Stimulated activated CD8-positive, alpha-beta memory T cell treated with anti-CD3 and anti-CD28 coated beads, Interleukin-12 subunit alpha, Interleukin-12 subunit beta, amount 100 ng/mL, for 1 hour (primary cell): ENCODE measurements around the gene ALDH9A1.
"Not testable (repeated sequence)": the region's sequence is repeated elsewhere in the genome, so short reads cannot be mapped to it uniquely, and the experiment has no call there.

ENCODE experiments used
- DNase-seq: peaks from one replicate; pipeline ENCODE4 v3.0.0-alpha.2; 2020; ENCODE audit warnings: low read depth

Gene ALDH9A1

DNA sequence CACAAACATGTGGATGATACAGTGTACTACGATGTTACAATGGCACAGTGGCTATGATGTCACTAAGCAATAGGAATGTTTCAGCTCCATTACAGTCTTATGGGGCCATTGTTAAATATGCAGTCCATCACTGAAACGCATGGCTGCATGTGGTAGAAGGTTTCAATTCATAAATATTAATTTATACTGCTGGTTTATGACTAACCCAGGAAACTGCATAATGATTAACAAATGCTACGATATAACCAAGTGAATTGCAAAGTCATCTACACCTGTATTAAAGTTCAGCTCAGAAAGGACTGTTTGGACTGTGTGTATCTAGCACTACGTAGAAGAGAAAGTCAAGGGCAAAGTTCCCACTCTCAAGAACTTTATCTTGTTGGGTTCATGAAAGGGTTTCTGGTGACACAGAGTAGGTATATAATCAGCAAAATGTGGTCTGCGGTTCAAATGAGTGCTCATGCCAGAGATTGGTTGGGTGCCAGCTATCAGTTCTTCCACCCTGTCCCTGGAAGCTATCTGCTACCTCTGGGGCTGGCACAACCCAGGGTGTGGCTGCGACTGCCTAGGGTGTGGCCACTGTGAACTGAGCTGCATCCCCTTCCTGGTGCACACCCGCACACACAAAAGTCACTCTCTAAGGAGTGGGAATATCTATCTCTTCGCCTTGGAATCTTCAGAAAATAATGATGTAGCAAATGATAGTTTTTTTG is 52.6 kb downstream of the ALDH9A1 start:
- no peak for DNase-seq

DNA sequence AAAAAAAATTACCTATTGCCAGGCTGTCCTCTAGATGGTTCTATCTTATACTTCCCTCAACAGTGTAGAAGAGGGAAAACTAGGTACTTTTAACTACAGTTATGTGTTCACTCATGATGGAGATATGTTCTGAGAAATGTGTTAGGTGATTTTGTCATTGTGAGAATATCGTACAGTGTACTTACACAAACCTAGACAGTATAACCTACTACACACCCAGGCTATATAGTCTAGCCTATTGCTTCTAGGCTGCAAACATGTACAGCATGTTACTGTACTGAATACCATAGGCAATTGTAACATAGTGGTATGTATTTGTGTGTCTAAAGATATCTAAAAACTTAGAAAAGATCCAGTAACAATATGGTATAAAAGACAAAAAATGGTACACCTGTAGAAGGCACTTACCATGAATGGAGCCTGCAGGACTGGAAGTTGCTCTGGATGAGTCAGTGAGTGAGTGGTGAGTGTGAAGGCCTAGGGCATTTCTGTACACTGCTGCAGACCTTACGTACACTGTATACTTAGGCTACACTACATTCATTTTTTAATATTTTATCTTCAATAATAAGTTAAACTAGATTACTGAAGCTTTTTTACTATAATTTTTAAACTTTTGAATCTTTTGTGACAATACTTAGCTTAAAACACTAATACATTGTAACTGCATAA is 54.2 kb downstream of the ALDH9A1 start:
- no peak for DNase-seq

- DNase-seq, result no peak
Measured at GRCh38 chr1:165641231-165641987, 57.0 kb downstream of the ALDH9A1 start.

- no peak for DNase-seq
Measured at GRCh38 chr1:165639821-165640623, 58.3 kb downstream of the ALDH9A1 start.

DNA sequence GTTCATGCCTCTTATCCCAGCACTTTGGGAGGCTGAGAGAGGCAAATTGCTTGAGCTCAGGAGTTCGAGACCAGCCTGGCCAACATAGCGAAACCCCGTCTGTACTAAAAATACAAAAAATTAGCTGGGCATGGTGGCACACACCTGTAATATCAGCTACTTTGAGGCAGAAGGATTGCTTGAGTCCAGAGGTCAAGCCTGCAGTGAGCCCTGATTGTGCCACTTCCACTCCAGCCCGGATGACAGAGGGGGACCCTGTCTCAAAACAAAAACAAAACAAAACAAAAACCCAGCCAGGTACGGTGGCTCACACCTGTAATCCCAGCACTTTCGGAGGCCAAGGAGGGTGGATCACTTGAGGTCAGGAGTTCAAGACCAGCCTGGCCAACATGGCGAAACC is 60.2 kb downstream of the ALDH9A1 start:
- not testable (repeated sequence) for DNase-seq

DNA sequence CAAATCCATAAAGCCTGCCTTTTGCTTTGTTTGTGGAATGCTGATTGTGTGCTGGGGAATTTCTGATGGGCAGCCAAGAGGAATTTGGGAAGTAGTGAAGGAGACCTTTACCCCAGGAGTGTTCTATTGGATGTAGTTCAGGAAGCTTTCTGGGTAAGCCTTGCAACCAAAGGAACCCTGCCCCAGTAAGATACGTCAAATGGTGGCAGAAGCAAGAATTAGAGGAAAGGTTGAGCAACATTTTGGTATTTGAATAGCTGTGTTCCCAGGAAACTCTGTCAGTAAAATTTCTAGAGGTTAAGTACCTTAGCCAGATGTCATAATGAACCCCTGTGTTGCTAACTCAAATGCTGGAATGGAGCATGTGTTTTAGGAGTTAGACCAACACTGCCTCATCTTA is 60.9 kb downstream of the ALDH9A1 start:
- no peak for DNase-seq

DNA sequence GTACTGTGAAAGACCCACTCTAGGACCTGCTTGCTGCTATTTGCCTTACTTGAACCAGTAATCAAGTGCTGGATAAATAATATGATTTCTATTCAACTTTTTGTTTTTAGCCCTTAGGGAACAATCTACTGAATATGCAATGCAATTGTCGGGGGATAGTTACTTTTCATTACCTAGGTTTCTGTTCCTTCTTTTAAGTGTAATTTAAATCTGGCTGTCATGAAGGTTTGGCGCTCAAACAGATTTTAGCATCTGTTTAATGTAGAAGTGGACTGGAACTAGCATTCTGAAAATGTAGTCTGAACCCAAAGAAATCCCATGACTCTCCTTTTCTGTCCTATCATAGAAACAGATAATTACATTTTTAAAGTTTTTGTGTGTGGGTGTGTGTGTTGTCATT is 62.5 kb downstream of the ALDH9A1 start:
- no peak for DNase-seq

DNA sequence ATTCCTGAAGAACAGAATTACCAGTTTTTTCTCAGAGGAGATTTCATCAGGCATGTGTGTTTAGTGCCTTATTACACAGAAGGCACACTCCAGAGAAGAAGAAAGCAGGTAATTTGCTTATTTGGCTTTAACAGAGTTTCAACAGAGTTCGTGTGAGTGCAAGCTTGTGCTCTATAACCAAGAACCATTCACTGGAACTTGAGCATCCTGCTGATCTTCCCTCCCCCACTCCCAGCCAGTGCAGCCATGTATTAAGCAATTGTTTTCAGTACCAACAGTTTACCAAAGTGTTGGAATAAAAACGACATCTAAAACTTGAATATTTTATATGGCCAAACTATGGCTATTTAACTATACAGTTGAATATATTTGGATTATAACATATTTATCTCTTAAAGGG is 63.0 kb downstream of the ALDH9A1 start:
- DNase-seq, result no peak

- DNase-seq, result no peak
Measured at GRCh38 chr1:165634154-165634921, 64.0 kb downstream of the ALDH9A1 start.

DNA sequence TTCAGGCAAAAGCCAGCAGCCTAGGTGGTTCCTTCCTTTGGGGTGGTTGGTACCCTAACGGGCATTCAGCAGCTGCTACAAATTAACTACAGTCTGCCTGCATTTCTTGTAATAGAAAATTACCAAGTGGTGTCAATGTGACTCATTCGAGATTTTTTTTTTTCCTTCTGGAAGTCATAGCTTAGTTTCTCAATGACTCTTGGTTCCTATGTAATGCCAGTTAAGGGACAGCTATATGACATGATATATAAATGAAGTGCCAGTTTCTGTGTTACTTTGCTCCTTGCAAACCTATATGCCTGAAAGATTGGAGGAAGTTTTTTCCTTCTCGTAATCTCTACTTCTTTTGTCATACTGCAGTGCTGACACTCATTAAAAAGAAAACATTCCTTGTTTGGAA is 64.7 kb downstream of the ALDH9A1 start:
- no peak for DNase-seq

DNA sequence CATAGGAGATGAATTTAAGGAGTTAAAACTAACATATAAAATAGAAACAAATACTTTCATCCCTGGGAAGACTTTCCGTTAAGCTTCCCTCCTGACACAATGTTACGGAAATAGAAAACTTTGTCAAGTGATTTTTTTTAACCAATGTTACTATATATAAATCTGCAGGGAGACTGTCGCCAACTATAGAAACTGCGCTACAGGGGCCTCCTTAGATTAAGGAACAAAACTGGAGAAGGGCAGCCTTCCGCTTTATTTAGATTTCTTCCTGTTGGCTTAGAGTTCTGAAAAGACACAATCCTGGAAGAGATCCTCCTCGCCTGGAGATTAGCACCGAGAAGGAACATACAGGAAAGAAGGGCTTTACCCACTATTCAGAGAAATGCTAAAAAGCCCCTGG is 65.9 kb downstream of the ALDH9A1 start:
- DNase-seq, result no peak

- no peak for DNase-seq
Measured at GRCh38 chr1:165632152-165632469, 66.3 kb downstream of the ALDH9A1 start.

DNA sequence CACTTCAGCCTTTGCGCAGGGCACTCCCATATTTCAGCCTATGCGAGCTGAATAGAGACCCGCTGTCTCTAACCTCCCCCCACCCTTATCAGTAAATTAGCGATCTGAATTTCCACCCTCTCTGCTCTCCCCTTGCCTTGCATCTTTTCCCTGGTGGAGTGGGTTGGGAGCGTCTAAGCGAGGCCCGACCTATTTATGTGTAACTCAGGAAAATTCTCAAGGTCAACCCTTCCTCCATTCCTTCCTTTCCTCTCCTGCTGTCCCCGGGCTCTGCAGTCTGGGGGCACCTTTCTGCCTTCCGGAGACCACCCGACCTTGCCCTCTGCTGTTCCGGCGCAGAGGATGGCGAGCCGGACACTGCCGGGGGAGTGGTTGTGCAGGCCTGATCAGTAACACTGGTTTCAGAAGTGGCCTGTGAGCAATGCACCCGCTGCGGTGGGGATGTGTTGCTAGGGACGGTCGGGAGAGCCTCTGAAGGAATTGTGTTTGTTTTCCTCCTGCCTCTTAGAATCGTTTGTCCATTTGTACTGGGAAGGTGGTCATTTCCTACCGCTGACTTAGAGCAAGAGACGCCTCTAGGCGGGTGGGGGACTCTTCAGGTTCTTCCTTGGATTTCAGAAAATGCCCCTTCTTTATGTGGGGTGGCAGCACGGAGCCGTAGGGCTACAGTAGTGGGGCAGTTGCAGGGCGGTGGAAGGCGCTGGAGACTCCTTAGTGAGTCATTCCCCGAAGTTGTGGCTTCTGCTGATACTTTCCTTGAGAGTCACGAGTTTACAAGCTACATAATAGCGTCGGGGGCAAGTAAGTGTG is 66.8 kb downstream of the ALDH9A1 start:
- peak; percentile 29 for DNase-seq

- peak; percentile 84 for DNase-seq
Measured at GRCh38 chr1:165630629-165631341, 67.6 kb downstream of the ALDH9A1 start, which contains the start of gene MGST3. MGST3 (plus strand) TSS chr1:165631234; CDS start chr1:165649848, 18,614 bp downstream.

GRCh38 chr1:165629848-165630628 is 68.3 kb downstream of the ALDH9A1 start:
- no peak for DNase-seq

GRCh38 chr1:165629151-165629550 is 69.2 kb downstream of the ALDH9A1 start:
- DNase-seq, result no peak

GRCh38 chr1:165628147-165628822 is 70.1 kb downstream of the ALDH9A1 start:
- no peak for DNase-seq

DNA sequence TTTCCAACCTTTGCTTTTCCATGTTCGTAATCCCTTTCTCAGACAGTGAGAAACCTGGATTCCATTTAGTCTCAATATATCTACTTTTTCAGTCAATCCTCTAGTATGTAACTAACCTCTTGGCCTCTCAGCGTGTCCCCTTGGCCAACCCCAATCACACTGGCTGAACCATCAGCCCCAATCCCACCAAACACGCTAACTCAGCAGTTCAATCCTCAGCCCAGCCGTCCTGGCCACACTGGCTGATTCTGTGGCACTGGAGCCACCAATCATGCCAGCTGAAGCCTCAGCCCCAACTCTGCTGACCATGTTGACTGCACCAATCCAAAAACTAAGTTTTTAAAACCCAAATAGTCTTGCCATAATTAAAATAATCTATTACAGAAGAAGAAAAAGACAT is 73.9 kb downstream of the ALDH9A1 start:
- DNase-seq, result no peak

DNA sequence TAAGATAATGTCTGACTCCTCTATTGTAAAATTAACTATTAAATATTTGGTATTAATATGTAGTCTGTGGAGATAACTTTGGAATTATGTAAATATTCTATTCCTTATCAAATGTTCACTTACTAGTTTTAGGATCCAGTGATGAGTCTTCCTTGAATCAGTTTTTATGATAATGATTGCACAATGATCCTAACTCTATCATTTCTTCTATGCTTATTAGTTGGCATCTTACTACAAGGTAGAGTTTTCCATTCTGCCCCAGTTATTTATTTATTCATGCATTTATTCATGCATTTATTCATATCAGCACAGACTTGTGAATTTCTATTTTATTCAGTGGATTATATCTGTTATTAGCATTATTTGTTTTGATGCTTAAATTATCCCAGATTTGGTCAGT is 74.7 kb downstream of the ALDH9A1 start:
- DNase-seq, result no peak
